NCI-H1105 treated with DMSO at 0.1 percent for 48 hours (cell line): Measurements from ENCODE around the gene TMEM245.
"Not testable (repeated sequence)": the region's sequence is repeated elsewhere in the genome, so short reads cannot be mapped to it uniquely, and the experiment has no call there.

Experiments
- DNase-seq: peaks from one replicate; lab custom pipeline; 2025; lab: John Stamatoyannopoulos, UW

TMEM245 gene

DNA sequence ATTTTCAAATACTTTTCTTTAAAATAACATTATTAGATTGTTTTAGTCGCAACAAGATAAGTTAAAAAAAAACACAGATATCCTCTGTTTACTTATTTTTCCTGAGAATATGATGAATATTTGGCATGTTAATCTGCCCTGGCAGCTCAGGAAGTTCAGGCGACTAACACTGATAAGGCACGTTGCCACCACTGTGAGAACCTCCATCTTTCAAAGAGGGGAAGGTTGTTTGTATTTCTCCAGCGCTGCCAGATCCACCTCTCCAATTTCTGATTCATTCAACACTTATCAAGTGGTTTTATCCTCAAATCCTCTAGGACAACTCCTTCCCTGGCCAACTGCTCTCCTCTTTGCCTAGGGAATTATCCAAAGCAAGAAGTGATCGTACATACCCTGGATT is 128.3 kb downstream of the TMEM245 start:
- no peak for DNase-seq

DNA sequence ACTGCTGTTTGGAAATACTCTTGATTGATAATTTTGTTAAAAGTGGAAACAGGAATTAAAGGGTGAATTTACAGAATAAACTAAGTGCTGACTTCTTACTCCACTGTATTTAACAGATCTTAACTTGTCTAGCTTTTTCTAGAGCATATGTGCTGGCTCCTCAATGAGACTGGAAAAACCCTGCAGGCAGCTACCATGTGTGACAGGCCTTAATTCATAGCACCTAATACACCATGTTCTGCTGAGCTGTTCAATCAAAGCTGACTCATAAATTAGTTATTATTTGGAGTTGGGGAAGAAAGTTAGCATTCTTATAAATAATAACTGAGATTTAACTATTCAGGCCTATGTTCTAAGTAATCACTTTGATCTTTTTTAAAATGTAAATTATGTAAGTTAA is 135.9 kb downstream of the TMEM245 start:
- no peak for DNase-seq

DNA sequence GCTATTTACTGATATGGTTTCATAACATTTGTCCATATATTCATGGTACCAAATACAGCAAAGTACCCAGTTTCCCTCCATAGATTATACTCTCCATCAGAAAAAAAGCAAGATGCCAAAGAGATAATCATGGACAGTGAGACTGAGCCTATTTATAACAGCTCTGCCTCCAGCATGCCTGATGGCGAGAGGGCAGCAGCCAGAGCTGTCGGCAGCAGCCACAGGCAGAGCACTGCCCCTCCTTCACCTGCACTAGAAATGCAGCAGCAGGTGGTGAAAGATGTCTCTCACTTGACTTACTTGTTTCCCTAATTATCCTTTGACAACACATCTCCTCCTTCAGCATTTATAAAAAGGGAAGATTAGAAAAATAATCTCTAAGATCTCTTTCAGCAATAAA is 138.9 kb downstream of the TMEM245 start:
- DNase-seq = peak; percentile 21

DNA sequence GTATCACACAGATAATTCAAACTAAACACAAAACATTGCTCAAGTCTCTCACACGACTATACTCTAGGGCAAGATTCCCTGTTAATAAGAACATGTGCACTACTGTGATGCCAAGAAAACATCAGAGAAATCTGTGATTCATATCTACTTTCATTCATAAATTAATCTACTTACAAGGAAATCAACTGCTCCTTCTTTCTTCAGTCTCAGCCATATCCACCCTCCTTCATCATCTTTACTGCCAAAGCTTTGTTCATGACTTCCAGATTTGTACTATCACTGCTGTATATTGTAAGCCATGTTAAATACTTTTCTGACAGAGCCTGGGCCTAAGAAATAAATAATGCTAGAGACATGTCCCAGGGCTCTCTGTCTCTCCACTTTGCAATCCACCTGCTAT is 141.5 kb downstream of the TMEM245 start:
- DNase-seq = no peak

- DNase-seq = no peak
Observed at GRCh38 chr9:108973895-108974294, 145.9 kb downstream of the TMEM245 start.

DNA sequence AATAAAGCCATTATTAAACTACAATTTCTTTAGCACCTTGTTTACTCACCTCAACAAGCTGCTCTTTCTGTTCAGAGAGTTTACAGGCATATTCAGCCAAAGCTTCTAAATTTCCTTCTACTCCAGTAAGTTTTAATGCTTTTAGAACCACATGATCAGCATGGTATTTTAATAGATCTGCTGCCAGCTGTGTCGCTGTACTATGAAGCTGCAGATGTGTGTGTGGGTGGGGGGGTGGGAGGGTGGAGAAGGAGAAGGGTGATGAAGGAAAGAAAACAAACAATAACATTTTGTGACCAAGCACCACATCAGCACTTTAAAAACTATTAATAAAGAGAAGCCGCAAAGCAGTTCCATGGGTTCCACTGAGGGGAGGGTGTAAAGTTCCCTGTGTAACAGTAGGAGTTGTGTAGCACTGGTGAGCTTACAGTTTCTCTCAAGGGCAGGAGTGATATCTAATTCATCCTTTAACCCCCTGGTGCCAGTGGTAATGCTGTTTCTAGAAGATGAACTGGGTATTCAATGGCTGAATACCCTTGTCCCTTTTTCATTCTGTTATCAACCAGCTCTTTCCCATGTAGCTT is 147.0 kb downstream of the TMEM245 start:
- no peak for DNase-seq

DNA sequence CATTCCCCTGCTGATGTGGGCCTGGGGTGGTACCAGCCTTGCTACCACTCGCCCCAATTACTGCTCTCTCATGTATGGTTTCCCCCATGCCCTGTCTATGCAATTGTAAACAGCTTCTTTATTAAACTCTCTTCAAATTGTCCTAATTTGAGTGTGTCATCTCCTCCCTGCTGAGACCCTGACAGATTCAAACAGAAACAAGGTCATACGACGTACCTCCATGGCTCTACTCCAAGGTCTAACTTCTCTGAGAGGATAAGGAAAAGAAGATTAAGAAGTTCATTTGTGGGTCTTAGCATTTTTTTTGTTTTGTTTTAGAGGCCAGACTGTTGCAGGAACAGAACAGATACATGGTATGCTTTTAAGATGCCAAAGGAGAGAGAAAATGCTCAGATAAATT is 147.6 kb downstream of the TMEM245 start:
- DNase-seq = no peak

- DNase-seq = not testable (repeated sequence)
Observed at GRCh38 chr9:108971392-108971791, 148.4 kb downstream of the TMEM245 start.

DNA sequence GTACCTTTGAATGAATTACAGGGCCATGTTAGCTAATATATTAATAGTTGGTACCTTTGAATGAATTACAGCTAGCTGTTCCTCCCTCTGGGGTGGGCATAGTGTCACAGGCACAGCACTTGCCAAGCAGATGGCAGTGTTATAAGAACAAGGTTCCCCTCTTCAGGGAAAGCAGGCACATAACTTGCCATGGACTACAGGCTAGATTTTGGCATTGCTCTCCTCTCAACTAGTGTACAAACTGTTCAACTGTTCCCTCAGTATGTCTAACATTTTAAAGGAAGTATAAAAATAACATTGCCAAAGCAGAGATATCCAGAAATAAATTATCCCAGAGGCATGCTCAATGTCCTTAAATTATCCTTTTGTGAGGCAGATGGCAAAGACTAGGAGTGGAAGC is 151.8 kb downstream of the TMEM245 start:
- no peak for DNase-seq
